SK-N-SH (cell line): ENCODE results near the gene SLF2. TPM values are rescaled to one million over a fixed set of nuclear protein-coding genes. Genes with fewer than 3 reads are reported as not detected.

Experiments
- CTCF ChIA-PET: fragments of 300-600, 350-600 bp; formaldehyde crosslinking; extraction: SDS; loops from one replicate; lab custom pipeline; 2021; lab: Yijun Ruan, JAX
- POLR2A ChIA-PET: fragments of 350-600 bp; sonication (Branson Sonifier 250); formaldehyde crosslinking; extraction: SDS; loops from one replicate; lab custom pipeline; 2020; ENCODE audit warnings: antibody characterized with exemption, inconsistent platforms; lab: Yijun Ruan, JAX
- DNase-seq: peaks from one replicate; pipeline ENCODE4 v3.0.0; 2012
- H2AFZ ChIP-seq: fragments of 200-600 bp; sonication (generic); 2 replicates; pipeline ENCODE4 v1.8.1; 2016; ENCODE audit warnings: antibody characterized with exemption, mild to moderate bottlenecking, low read depth
- H3F3A ChIP-seq: fragments of 200-600 bp; sonication (generic); replicated peaks from 2 replicates; pipeline ENCODE3; 2016; ENCODE audit warnings: antibody characterized with exemption, mild to moderate bottlenecking; ENCODE audit not compliant: insufficient read depth
- H3K27ac ChIP-seq, 2 experiments: fragments of 200-500 bp in 1 of 2; fragments of 200-600 bp in 1 of 2; sonication (Bioruptor generic) in 1 of 2; sonication (generic), shearing (Covaris generic) in 1 of 2; 2 replicates each; pipeline versions ENCODE4 v1.5.1 to v1.6.1; 2014 to 2016; ENCODE audit warnings: low read depth in 2 of 2, inconsistent platforms in 1 of 2, low read length in 1 of 2, mild to moderate bottlenecking in 1 of 2, mixed read lengths in 1 of 2
- H3K27me3 ChIP-seq: fragments of 200-600 bp; sonication (generic), shearing (Covaris generic); 2 replicates; pipeline ENCODE4 v1.6.1; 2016; ENCODE audit warnings: mixed run types; ENCODE audit not compliant: insufficient read depth
- H3K36me3 ChIP-seq, 2 experiments: fragments of 200-500 bp in 1 of 2; fragments of 200-600 bp in 1 of 2; sonication (Bioruptor generic) in 1 of 2; sonication (generic) in 1 of 2; replicated peaks in 1 of 2; 2 replicates each; pipeline versions ENCODE3 to v1.5.1; 2014 to 2016; ENCODE audit warnings: low read length in 1 of 2, mild to moderate bottlenecking in 1 of 2; ENCODE audit not compliant: insufficient read depth in 2 of 2, control insufficient read depth in 1 of 2
- H3K4me1 ChIP-seq, 2 experiments: fragments of 200-500 bp in 1 of 2; fragments of 200-600 bp in 1 of 2; sonication (Bioruptor generic) in 1 of 2; sonication (generic), shearing (Covaris generic) in 1 of 2; 2 replicates each; pipeline versions ENCODE4 v1.5.1 to v1.6.1; 2014 to 2016; ENCODE audit warnings: low read depth in 1 of 2, low read length in 1 of 2, mixed run types in 1 of 2; ENCODE audit not compliant: insufficient read depth in 2 of 2, control insufficient read depth in 1 of 2
- H3K4me2 ChIP-seq: fragments of 200-600 bp; sonication (generic), shearing (Covaris generic); 2 replicates; pipeline ENCODE4 v1.6.1; 2017; ENCODE audit warnings: mixed run types
- H3K4me3 ChIP-seq, 2 experiments: fragments of 200-500 bp in 1 of 2; fragments of 200-600 bp in 1 of 2; sonication (Bioruptor generic) in 1 of 2; sonication (generic), shearing (Covaris generic) in 1 of 2; 2 replicates each; pipeline versions ENCODE4 v1.5.1 to v1.8.1; 2014 to 2016; ENCODE audit warnings: low read depth in 2 of 2, inconsistent platforms in 1 of 2, low read length in 1 of 2, mild to moderate bottlenecking in 1 of 2, mixed read lengths in 1 of 2, moderate library complexity in 1 of 2
- H3K79me2 ChIP-seq: fragments of 200-600 bp; sonication (generic); 2 replicates; pipeline ENCODE4 v1.8.1; 2017; ENCODE audit warnings: mild to moderate bottlenecking; ENCODE audit not compliant: insufficient read depth
- H3K9ac ChIP-seq: fragments of 200-600 bp; sonication (generic); 2 replicates; pipeline ENCODE4 v1.6.1; 2017; ENCODE audit warnings: mixed run types
- H3K9me2 ChIP-seq: fragments of 200-600 bp; sonication (generic); 2 replicates; pipeline ENCODE4 v1.6.1; 2017; ENCODE audit warnings: mixed run types
- H3K9me3 ChIP-seq: fragments of 200-600 bp; sonication (generic); 2 replicates; pipeline ENCODE4 v1.6.1; 2017; ENCODE audit warnings: mixed run types, mild to moderate bottlenecking, moderate library complexity
- H4K20me1 ChIP-seq: fragments of 200-600 bp; sonication (generic); 2 replicates; pipeline ENCODE4 v1.6.1; 2017; ENCODE audit warnings: mild to moderate bottlenecking, mixed run types; ENCODE audit not compliant: insufficient read depth
- EZH2phosphoT487 ChIP-seq: fragments of 200-600 bp; sonication (generic); IDR thresholded peaks from 2 replicates; pipeline ENCODE4 v1.6.1; 2017; ENCODE audit warnings: low read depth, mixed run types, mild to moderate bottlenecking, antibody characterized with exemption, moderate library complexity, borderline replicate concordance
- GATA2 ChIP-seq: sonication (generic); formaldehyde crosslinking; IDR thresholded peaks from 2 replicates; pipeline ENCODE4 v1.5.0; 2020; ENCODE audit warnings: mild to moderate bottlenecking, missing genetic modification reagents
- JUND ChIP-seq: IDR thresholded peaks from 2 replicates; pipeline ENCODE4 v1.4.0; 2012
- MEF2A ChIP-seq: IDR thresholded peaks from 2 replicates; pipeline ENCODE4 v1.4.0; 2012; ENCODE audit warnings: low read depth, borderline replicate concordance
- MXI1 ChIP-seq: IDR thresholded peaks from 2 replicates; pipeline ENCODE4 v1.6.1; 2012; ENCODE audit warnings: mild to moderate bottlenecking, low read depth, low read length, improper control_type of control experiment
- NFIC ChIP-seq: IDR thresholded peaks from 2 replicates; pipeline ENCODE4 v1.4.0; 2012; ENCODE audit warnings: borderline replicate concordance
- NRF1 ChIP-seq: IDR thresholded peaks from 2 replicates; pipeline ENCODE4 v1.6.1; 2012; ENCODE audit warnings: low read depth, mild to moderate bottlenecking, low read length
- POLR2AphosphoS5 ChIP-seq: IDR thresholded peaks from 2 replicates; pipeline ENCODE4 v1.6.1; 2012; ENCODE audit warnings: low read depth, low read length
- RAD21 ChIP-seq: IDR thresholded peaks from 2 replicates; pipeline ENCODE4 v1.6.1; 2012; ENCODE audit warnings: mild to moderate bottlenecking, low read length
- RCOR1 ChIP-seq: fragments of 150-350 bp; IDR thresholded peaks from 2 replicates; pipeline ENCODE4 v1.6.1; 2017; ENCODE audit warnings: antibody characterized with exemption, low read length
- RXRA ChIP-seq: IDR thresholded peaks from 2 replicates; pipeline ENCODE4 v1.4.0; 2012; ENCODE audit warnings: low read depth, mild to moderate bottlenecking, borderline replicate concordance
- TAF1 ChIP-seq: IDR thresholded peaks from 2 replicates; pipeline ENCODE4 v1.6.1; 2012; ENCODE audit warnings: low read depth, mild to moderate bottlenecking, low read length, moderate library complexity, borderline replicate concordance
- TCF12 ChIP-seq: IDR thresholded peaks from 2 replicates; pipeline ENCODE4 v1.4.0; 2012
- WGBS: methylation state at CpG from one replicate; pipeline ENCODE4 v1.1.6; 2017; ENCODE audit warnings: low lambda C conversion rate; 5-methylcytosine and 5-hydroxymethylcytosine counted together
- polyA plus RNA-seq, 3 experiments: library from polyadenylated mRNA; depleted of rRNA; stranded (reverse); fragments of >200 nt; gene quantifications; 2 replicates each; pipeline ENCODE4 v1.2.3, GENCODE V29; 2012
- TF ChIP-seq, protein P1 (sequence below): IDR thresholded peaks from 2 replicates; pipeline ENCODE4; 2012
- TF ChIP-seq, protein P2 (sequence below): IDR thresholded peaks from 2 replicates; pipeline ENCODE4 v1.4.0; 2012; ENCODE audit warnings: low read depth, borderline replicate concordance
- TF ChIP-seq, protein P3 (sequence below): IDR thresholded peaks from 2 replicates; pipeline ENCODE4 v1.4.0; 2012; ENCODE audit warnings: low read depth
- TF ChIP-seq, protein P4 (sequence below): fragments of 200-600 bp; sonication (generic); IDR thresholded peaks from 2 replicates; pipeline ENCODE4 v1.6.1; 2017; ENCODE audit warnings: antibody characterized with exemption, mild to moderate bottlenecking, moderate library complexity
- TF ChIP-seq, protein P5 (sequence below): IDR thresholded peaks from 2 replicates; pipeline ENCODE4 v1.6.1; 2012; ENCODE audit warnings: mild to moderate bottlenecking, low read depth, low read length, moderate library complexity

Gene SLF2
- polyA plus RNA-seq, 1 of the 3 experiments (the other 2 are of a cell fraction): 6.3 TPM

DNA sequence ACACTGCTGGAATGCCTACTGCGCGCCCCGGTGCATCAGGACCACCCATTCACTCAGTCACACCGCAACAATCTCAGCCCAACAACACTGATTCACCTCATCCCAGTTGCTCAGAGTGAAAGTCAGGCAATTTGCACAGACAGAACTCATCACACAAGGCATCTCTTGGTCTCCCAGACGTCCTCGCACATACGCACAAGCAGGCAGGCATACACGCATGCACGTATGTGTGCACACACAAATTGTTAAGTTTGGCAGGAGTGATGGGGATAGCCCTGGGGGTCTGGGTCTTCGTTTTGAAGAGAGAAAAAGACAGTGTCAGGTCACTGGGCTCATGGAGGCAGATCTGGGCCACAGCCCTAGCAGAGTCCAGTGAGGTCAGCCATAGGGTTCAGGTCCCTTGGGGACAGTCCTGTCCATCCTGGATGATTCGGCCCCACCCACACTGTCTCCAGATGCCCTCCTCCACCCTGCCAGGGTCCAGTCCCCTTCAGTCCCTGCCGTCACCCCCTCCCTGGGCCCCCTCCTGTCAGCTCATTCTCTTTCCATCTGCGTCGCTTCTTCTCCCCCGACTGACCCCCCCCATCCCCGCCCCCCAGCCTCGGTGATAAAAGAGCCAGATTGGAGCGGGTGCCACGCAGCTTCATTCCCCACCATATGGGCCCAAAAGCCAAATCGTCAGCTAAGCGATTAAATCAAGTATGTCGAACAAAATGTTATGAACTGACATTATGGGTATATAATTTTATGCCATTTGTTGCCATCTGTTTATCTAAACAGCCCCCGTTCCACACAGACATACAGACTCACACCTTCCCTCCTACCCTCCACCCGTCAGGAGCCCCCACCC, 48.5 kb upstream of the SLF2 start:
- Histone ChIP-seq H3F3A (no peaks in the 10 kb centered on the region), H3K27ac (no peak overlapping the region), H3K27me3 (peaks cover 33% of the 10 kb centered on the region), H3K36me3 (no peaks in the 10 kb centered on the region), H3K9me3 (no peaks in the 10 kb centered on the region), H3K4me1 (no peaks in the 10 kb centered on the region; a peak in 1 of 4 replicates), H4K20me1 (no peaks in the 10 kb centered on the region), H2AFZ (no peak overlapping the region), H3K4me3 (no peak overlapping the region), H3K4me2 (no peak overlapping the region), H3K79me2 (no peaks in the 10 kb centered on the region), H3K9ac (no peak overlapping the region), H3K9me2 (no peaks in the 10 kb centered on the region)
- ChIA-PET POLR2A (no interaction called here), CTCF (interaction anchor here (1.0 to 1.7 kb wide), 3 partner anchors 14 to 302 kb away, joined by 3 to 6 read pairs (median 5); no protein-coding TSS in a partner anchor)
- 65% methylated on average over 24 of the region's 24 CpGs for WGBS
- TF ChIP-seq MEF2A (no peak), GATA2 (CRISPR knock-in tag) (no peak), EZH2phosphoT487 (no peak), TAF1 (no peak), NFIC (no peak), RXRA (no peak)
- TF ChIP-seq, protein P1, sequence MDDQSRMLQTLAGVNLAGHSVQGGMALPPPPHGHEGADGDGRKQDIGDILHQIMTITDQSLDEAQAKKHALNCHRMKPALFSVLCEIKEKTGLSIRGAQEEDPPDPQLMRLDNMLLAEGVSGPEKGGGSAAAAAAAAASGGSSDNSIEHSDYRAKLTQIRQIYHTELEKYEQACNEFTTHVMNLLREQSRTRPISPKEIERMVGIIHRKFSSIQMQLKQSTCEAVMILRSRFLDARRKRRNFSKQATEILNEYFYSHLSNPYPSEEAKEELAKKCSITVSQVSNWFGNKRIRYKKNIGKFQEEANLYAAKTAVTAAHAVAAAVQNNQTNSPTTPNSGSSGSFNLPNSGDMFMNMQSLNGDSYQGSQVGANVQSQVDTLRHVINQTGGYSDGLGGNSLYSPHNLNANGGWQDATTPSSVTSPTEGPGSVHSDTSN: no peak
- TF ChIP-seq, protein P2, sequence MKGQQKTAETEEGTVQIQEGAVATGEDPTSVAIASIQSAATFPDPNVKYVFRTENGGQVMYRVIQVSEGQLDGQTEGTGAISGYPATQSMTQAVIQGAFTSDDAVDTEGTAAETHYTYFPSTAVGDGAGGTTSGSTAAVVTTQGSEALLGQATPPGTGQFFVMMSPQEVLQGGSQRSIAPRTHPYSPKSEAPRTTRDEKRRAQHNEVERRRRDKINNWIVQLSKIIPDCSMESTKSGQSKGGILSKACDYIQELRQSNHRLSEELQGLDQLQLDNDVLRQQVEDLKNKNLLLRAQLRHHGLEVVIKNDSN: no peak
- DNase-seq: no peak

DNA sequence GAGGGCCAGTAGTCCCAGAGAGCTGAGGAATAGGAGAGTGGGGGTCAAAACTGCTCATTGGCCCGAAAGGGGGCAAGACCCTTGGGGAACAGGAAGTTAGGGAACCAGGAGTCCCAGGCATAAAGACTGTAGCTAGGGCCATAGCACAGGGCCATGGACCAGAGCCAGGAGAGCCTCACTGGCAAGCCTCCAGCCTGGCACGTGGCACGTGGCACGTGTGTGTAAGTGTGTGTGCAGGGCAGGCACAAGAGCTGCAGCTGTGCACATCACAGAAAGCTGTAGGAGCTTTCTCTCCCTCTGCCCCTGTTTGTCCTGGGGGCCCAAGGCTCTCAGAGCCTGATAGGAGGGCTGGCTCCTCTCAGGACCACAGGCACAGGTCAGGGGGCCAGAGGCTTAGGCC, 47.8 kb upstream of the SLF2 start:
- Histone ChIP-seq H3K27me3 (peaks cover 26% of the 10 kb centered on the region), H4K20me1 (no peaks in the 10 kb centered on the region), H2AFZ (no peak overlapping the region), H3K79me2 (no peaks in the 10 kb centered on the region), H3K9ac (no peak overlapping the region), H3K9me3 (no peaks in the 10 kb centered on the region), H3F3A (no peaks in the 10 kb centered on the region), H3K4me3 (no peak overlapping the region), H3K27ac (no peak overlapping the region), H3K36me3 (no peaks in the 10 kb centered on the region), H3K9me2 (no peaks in the 10 kb centered on the region), H3K4me1 (no peaks in the 10 kb centered on the region; a peak in 1 of 4 replicates), H3K4me2 (no peak overlapping the region)
- POLR2A ChIA-PET: no interaction called here
- DNase-seq: no peak
- CTCF ChIA-PET: interaction anchor here (0.6 to 1.7 kb wide), 4 partner anchors 13 to 303 kb away, joined by 3 to 6 read pairs (median 4); no protein-coding TSS in a partner anchor
- WGBS: 57% methylated on average over 4 of the region's 4 CpGs
- TF ChIP-seq NRF1 (no peak), MXI1 (no peak), RCOR1 (no peak), NFIC (no peak), JUND (no peak), RAD21 (no peak), RXRA (no peak), GATA2 (CRISPR knock-in tag) (no peak), TCF12 (no peak), POLR2AphosphoS5 (no peak)
- TF ChIP-seq, protein P3, sequence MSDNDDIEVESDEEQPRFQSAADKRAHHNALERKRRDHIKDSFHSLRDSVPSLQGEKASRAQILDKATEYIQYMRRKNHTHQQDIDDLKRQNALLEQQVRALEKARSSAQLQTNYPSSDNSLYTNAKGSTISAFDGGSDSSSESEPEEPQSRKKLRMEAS: no peak
- TF ChIP-seq, protein P4, sequence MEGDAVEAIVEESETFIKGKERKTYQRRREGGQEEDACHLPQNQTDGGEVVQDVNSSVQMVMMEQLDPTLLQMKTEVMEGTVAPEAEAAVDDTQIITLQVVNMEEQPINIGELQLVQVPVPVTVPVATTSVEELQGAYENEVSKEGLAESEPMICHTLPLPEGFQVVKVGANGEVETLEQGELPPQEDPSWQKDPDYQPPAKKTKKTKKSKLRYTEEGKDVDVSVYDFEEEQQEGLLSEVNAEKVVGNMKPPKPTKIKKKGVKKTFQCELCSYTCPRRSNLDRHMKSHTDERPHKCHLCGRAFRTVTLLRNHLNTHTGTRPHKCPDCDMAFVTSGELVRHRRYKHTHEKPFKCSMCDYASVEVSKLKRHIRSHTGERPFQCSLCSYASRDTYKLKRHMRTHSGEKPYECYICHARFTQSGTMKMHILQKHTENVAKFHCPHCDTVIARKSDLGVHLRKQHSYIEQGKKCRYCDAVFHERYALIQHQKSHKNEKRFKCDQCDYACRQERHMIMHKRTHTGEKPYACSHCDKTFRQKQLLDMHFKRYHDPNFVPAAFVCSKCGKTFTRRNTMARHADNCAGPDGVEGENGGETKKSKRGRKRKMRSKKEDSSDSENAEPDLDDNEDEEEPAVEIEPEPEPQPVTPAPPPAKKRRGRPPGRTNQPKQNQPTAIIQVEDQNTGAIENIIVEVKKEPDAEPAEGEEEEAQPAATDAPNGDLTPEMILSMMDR: no peak
- TF ChIP-seq, protein P2: no peak
- TF ChIP-seq, protein P5, sequence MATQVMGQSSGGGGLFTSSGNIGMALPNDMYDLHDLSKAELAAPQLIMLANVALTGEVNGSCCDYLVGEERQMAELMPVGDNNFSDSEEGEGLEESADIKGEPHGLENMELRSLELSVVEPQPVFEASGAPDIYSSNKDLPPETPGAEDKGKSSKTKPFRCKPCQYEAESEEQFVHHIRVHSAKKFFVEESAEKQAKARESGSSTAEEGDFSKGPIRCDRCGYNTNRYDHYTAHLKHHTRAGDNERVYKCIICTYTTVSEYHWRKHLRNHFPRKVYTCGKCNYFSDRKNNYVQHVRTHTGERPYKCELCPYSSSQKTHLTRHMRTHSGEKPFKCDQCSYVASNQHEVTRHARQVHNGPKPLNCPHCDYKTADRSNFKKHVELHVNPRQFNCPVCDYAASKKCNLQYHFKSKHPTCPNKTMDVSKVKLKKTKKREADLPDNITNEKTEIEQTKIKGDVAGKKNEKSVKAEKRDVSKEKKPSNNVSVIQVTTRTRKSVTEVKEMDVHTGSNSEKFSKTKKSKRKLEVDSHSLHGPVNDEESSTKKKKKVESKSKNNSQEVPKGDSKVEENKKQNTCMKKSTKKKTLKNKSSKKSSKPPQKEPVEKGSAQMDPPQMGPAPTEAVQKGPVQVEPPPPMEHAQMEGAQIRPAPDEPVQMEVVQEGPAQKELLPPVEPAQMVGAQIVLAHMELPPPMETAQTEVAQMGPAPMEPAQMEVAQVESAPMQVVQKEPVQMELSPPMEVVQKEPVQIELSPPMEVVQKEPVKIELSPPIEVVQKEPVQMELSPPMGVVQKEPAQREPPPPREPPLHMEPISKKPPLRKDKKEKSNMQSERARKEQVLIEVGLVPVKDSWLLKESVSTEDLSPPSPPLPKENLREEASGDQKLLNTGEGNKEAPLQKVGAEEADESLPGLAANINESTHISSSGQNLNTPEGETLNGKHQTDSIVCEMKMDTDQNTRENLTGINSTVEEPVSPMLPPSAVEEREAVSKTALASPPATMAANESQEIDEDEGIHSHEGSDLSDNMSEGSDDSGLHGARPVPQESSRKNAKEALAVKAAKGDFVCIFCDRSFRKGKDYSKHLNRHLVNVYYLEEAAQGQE: no peak
